ENCODE measurements around the gene FGGY. TPM values are rescaled to one million over a fixed set of nuclear protein-coding genes. Genes with fewer than 3 reads are reported as not detected.
A peak's percentile ranks its signal among the peaks of the same experiment; 100 is the strongest.

FGGY gene
- total RNA-seq, 1 donor from 2014 or later, result 16.4 TPM

GRCh38 chr1:59678493-59679228 is 381.8 kb downstream of the FGGY start:
- Mint-ChIP-seq H3K4me1 (peaks cover 73% of the 10 kb centered on the region), H3K27ac (ENCODE audit: unreplicated experiment) (peak overlapping the region; percentile 90), H3K9me3 (no peaks in the 10 kb centered on the region), H3K36me3 (ENCODE audit: low read depth) (no peaks in the 10 kb centered on the region), H3K4me3 (peak overlapping the region; percentile 14), H3K27me3 (ENCODE audit: low read depth) (no peaks in the 10 kb centered on the region)
- TF ChIP-seq CTCF (conservative IDR thresholded peaks at IDR 0.05), result no peak
- no peak for DNase-seq (ENCODE audit: low read depth, low spot score)

- no peak overlapping the region for H3K27ac Mint-ChIP-seq (ENCODE audit: unreplicated experiment)
- no peak overlapping the region for H3K4me3 Mint-ChIP-seq
- H3K27me3 Mint-ChIP-seq (ENCODE audit: low read depth), result no peaks in the 10 kb centered on the region
- H3K36me3 Mint-ChIP-seq (ENCODE audit: low read depth), result no peaks in the 10 kb centered on the region
- no peaks in the 10 kb centered on the region for H3K9me3 Mint-ChIP-seq
- peaks cover 60% of the 10 kb centered on the region for H3K4me1 Mint-ChIP-seq
- no peak for DNase-seq (ENCODE audit: low read depth, low spot score)
- no peak for TF ChIP-seq CTCF (conservative IDR thresholded peaks at IDR 0.05)
Measured at GRCh38 chr1:59680044-59680443, 383.1 kb downstream of the FGGY start.

GRCh38 chr1:59682396-59683080 is 385.6 kb downstream of the FGGY start:
- Mint-ChIP-seq H3K9me3 (no peaks in the 10 kb centered on the region), H3K4me3 (no peak overlapping the region), H3K36me3 (ENCODE audit: low read depth) (no peaks in the 10 kb centered on the region), H3K27me3 (ENCODE audit: low read depth) (no peaks in the 10 kb centered on the region), H3K27ac (ENCODE audit: unreplicated experiment) (no peak overlapping the region), H3K4me1 (peaks cover 43% of the 10 kb centered on the region)
- TF ChIP-seq CTCF (conservative IDR thresholded peaks at IDR 0.05), result no peak
- no peak for DNase-seq (ENCODE audit: low read depth, low spot score)

GRCh38 chr1:59683197-59683596 is 386.3 kb downstream of the FGGY start:
- Mint-ChIP-seq H3K4me1 (peaks cover 37% of the 10 kb centered on the region), H3K27ac (ENCODE audit: unreplicated experiment) (no peak overlapping the region), H3K27me3 (ENCODE audit: low read depth) (no peaks in the 10 kb centered on the region), H3K36me3 (ENCODE audit: low read depth) (no peaks in the 10 kb centered on the region), H3K4me3 (no peak overlapping the region), H3K9me3 (no peaks in the 10 kb centered on the region)
- no peak for TF ChIP-seq CTCF (conservative IDR thresholded peaks at IDR 0.05)
- DNase-seq (ENCODE audit: low read depth, low spot score), result no peak

- no peak for DNase-seq (ENCODE audit: low read depth, low spot score)
- Mint-ChIP-seq H3K27me3 (ENCODE audit: low read depth) (no peaks in the 10 kb centered on the region), H3K36me3 (ENCODE audit: low read depth) (no peaks in the 10 kb centered on the region), H3K27ac (ENCODE audit: unreplicated experiment) (no peak overlapping the region), H3K4me3 (no peak overlapping the region), H3K4me1 (peaks cover 25% of the 10 kb centered on the region), H3K9me3 (no peaks in the 10 kb centered on the region)
- no peak for TF ChIP-seq CTCF (conservative IDR thresholded peaks at IDR 0.05)
Measured at GRCh38 chr1:59684698-59685097, 387.8 kb downstream of the FGGY start.

All from neural crest cell (in vitro differentiated cells).